ENCODE measurements around the gene COLGALT1.

The COLGALT1 gene

DNA sequence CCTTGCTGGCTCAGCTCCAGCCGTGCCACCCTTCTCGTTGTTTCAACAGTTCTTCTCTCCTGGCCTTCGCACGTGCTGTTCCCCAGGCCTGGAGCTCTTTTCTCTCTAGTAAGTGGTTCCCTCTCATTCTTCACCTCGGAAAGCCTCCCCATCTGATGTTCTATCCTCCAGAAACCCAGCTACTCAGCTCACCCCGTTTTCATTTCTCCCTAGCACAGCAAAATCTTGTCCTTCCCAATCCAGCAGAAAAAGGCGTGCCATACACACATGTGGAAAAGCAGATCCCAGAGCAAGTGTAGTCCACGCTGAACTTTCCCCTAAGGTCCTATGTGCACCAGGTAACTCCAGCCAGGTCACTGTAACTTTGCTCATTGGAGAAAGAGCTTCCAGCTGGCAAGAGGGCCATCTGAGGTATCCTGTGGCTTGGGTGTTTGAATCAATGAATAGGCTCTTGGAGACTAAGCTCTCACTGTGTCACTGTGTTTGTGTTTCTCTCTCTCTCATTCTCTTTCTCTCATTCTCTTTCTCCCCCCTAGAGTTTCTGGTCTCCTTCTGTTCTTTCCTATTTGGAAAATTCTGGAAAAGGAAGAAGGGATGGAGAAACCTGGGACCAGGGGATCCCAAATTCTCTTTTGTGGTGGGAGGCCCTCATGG lies 49.0 kb downstream of the COLGALT1 start:
- Histone ChIP-seq H3K36me3 (ENCODE audit: control insufficient read depth in 2 of 2, insufficient read depth in 2 of 2, low read length in 2 of 2) (no peaks in the 10 kb centered on the region), H3K9ac (ENCODE audit: low read depth in 1 of 2, low read length in 2 of 2) (no peak overlapping the region), H3K4me3 (ENCODE audit: low read length in 2 of 2) (no peak overlapping the region), H3K9me3 (ENCODE audit: control insufficient read depth in 2 of 2, low read length in 2 of 2) (no peaks in the 10 kb centered on the region), H3K27ac (ENCODE audit: low read depth in 2 of 2, low read length in 2 of 2) (no peak overlapping the region), H3K4me1 (ENCODE audit: control insufficient read depth in 2 of 2, insufficient read depth in 2 of 2, low read length in 2 of 2) (peaks cover 2 to 6% of the 10 kb centered on the region in 2 donors), H3K27me3 (ENCODE audit: control insufficient read depth in 2 of 2, insufficient read depth in 2 of 2, low read length in 2 of 2) (peaks cover 3 to 12% of the 10 kb centered on the region in 2 donors)

DNA sequence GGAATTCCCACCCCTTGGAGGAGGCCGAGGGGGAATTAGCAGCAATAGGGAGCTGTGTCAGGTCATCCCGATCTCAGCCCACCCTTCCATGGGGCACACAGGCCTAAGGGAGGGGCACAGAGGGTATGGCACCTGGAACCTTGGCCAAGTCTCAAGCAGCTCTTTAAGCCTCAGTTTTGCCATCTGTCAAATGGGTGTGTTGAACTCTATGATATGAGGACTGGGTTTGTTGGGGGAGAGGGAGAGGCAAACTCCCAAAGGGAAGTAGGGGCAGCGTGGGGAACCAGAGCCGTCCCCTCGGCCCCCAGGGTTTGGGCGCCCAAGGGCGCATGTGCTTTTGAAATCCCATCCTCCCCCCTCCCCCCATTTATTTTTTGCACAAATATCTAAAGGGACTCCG lies 49.7 kb downstream of the COLGALT1 start:
- Histone ChIP-seq H3K9me3 (ENCODE audit: control insufficient read depth in 2 of 2, low read length in 2 of 2) (no peaks in the 10 kb centered on the region), H3K27ac (ENCODE audit: low read depth in 2 of 2, low read length in 2 of 2) (no peak overlapping the region), H3K4me3 (ENCODE audit: low read length in 2 of 2) (no peak overlapping the region), H3K36me3 (ENCODE audit: control insufficient read depth in 2 of 2, insufficient read depth in 2 of 2, low read length in 2 of 2) (no peaks in the 10 kb centered on the region), H3K4me1 (ENCODE audit: control insufficient read depth in 2 of 2, insufficient read depth in 2 of 2, low read length in 2 of 2) (peaks cover 2 to 6% of the 10 kb centered on the region in 2 donors), H3K27me3 (ENCODE audit: control insufficient read depth in 2 of 2, insufficient read depth in 2 of 2, low read length in 2 of 2) (peaks cover 3 to 12% of the 10 kb centered on the region in 2 donors), H3K9ac (ENCODE audit: low read depth in 1 of 2, low read length in 2 of 2) (no peak overlapping the region)

DNA sequence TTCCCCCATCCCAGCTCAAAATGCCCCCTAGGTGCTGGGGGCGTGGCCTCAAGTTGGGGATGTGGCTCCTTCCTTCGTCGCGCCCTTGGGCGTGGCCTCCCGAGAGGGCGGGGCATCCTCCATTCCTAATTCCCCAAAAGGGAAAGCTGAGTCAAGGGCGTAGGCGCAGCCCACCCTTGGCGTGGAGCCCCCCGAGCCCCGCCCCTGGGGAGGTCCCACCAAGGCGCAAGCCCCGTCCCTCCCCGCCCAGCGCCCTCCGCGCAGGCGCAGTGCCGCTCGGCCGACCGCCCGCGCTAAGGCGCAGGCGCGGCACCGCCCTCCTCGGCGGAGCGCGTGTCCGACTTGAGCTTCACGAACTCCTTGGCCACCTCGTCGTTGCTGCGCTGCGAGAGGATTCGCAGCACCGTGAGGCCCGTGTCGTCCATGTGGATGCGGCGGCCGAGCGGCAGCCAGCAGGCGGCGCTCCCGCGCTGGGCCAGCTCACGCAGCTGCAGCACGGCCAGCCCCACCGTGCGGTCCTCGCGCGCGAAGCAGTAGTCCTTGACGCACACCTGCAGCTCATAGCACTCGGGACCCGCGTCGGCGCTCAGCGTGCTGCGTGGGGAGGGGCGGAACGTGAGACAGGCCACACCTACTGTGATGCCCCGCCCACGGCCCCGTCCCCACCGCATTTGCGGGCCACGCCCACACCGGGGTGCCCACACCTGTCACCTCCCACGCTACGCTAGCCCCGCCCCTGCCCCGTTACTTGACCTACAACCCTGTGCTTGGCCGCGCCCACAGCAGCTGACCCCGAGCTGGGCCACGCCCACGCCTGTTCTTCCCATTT lies 50.5 kb downstream of the COLGALT1 start:
- peak overlapping the region; percentile 37 to 57 for H3K4me3 ChIP-seq (ENCODE audit: low read length in 2 of 2)
- H3K4me1 ChIP-seq (ENCODE audit: control insufficient read depth in 2 of 2, insufficient read depth in 2 of 2, low read length in 2 of 2), result peaks cover 2 to 6% of the 10 kb centered on the region in 2 donors
- no peak overlapping the region for H3K9ac ChIP-seq (ENCODE audit: low read depth in 1 of 2, low read length in 2 of 2)
- peak overlapping the region; percentile 14 to 65 for H3K27ac ChIP-seq (ENCODE audit: low read depth in 2 of 2, low read length in 2 of 2)
- no peaks in the 10 kb centered on the region for H3K9me3 ChIP-seq (ENCODE audit: control insufficient read depth in 2 of 2, low read length in 2 of 2)
- H3K27me3 ChIP-seq (ENCODE audit: control insufficient read depth in 2 of 2, insufficient read depth in 2 of 2, low read length in 2 of 2), result peaks cover 3 to 12% of the 10 kb centered on the region in 2 donors
- no peaks in the 10 kb centered on the region for H3K36me3 ChIP-seq (ENCODE audit: control insufficient read depth in 2 of 2, insufficient read depth in 2 of 2, low read length in 2 of 2)

GRCh38 chr19:17606590-17607185 lies 51.2 kb downstream of the COLGALT1 start:
- Histone ChIP-seq H3K36me3 (ENCODE audit: control insufficient read depth in 2 of 2, insufficient read depth in 2 of 2, low read length in 2 of 2) (no peaks in the 10 kb centered on the region), H3K4me3 (ENCODE audit: low read length in 2 of 2) (peak overlapping the region in 1 of 2 donors; percentile 57), H3K9ac (ENCODE audit: low read depth in 1 of 2, low read length in 2 of 2) (no peak overlapping the region), H3K27me3 (ENCODE audit: control insufficient read depth in 2 of 2, insufficient read depth in 2 of 2, low read length in 2 of 2) (peaks cover 3 to 12% of the 10 kb centered on the region in 2 donors), H3K9me3 (ENCODE audit: control insufficient read depth in 2 of 2, low read length in 2 of 2) (no peaks in the 10 kb centered on the region), H3K4me1 (ENCODE audit: control insufficient read depth in 2 of 2, insufficient read depth in 2 of 2, low read length in 2 of 2) (peaks cover 2 to 6% of the 10 kb centered on the region in 2 donors), H3K27ac (ENCODE audit: low read depth in 2 of 2, low read length in 2 of 2) (no peak overlapping the region)

DNA sequence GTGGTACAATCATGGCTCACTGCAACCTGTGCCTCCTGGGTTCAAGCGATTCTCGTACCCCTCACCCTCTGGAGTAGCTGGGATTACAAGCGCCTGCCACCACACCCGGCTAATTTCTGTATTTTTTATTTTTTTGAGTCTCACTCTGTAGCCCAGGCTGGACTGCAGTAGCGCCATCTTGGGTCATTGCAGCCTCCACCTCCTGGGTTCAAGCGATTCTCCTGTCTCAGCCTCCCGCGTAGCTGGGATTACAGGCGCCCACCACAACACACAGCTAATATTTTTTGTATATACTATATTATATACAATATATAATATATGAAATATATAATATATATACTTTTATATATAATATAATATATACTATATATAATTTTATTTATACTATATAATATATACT lies 52.5 kb downstream of the COLGALT1 start:
- Histone ChIP-seq H3K27ac (ENCODE audit: low read depth in 2 of 2, low read length in 2 of 2) (no peak overlapping the region), H3K9ac (ENCODE audit: low read depth in 1 of 2, low read length in 2 of 2) (no peak overlapping the region), H3K4me1 (ENCODE audit: control insufficient read depth in 2 of 2, insufficient read depth in 2 of 2, low read length in 2 of 2) (peaks cover 2 to 6% of the 10 kb centered on the region in 2 donors), H3K9me3 (ENCODE audit: control insufficient read depth in 2 of 2, low read length in 2 of 2) (no peaks in the 10 kb centered on the region), H3K36me3 (ENCODE audit: control insufficient read depth in 2 of 2, insufficient read depth in 2 of 2, low read length in 2 of 2) (no peaks in the 10 kb centered on the region), H3K27me3 (ENCODE audit: control insufficient read depth in 2 of 2, insufficient read depth in 2 of 2, low read length in 2 of 2) (peaks cover 0 to 6% of the 10 kb centered on the region in 2 donors), H3K4me3 (ENCODE audit: low read length in 2 of 2) (no peak overlapping the region)

DNA sequence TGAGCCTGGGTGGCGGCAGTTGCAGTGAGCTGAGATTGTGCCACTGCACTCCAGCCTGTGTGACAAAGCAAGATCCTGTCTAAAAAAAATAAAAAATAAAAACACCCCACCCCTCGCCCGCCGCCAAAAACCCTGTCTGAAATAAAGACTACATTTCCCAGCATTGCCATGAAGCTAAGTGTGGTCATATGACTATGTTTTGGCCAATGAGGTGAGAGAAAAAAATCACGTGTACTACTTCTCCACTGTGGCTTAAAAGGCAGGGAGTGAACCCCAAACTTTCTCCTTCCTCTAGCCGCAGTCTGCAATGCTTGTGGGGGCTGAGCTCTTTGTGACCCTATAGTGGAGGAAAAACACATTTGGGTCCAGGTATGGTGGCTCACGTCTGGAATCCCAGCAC lies 54.9 kb downstream of the COLGALT1 start:
- Histone ChIP-seq H3K9me3 (ENCODE audit: control insufficient read depth in 2 of 2, low read length in 2 of 2) (no peaks in the 10 kb centered on the region), H3K27me3 (ENCODE audit: control insufficient read depth in 2 of 2, insufficient read depth in 2 of 2, low read length in 2 of 2) (peaks cover 0 to 5% of the 10 kb centered on the region in 2 donors), H3K27ac (ENCODE audit: low read depth in 2 of 2, low read length in 2 of 2) (no peak overlapping the region)

DNA sequence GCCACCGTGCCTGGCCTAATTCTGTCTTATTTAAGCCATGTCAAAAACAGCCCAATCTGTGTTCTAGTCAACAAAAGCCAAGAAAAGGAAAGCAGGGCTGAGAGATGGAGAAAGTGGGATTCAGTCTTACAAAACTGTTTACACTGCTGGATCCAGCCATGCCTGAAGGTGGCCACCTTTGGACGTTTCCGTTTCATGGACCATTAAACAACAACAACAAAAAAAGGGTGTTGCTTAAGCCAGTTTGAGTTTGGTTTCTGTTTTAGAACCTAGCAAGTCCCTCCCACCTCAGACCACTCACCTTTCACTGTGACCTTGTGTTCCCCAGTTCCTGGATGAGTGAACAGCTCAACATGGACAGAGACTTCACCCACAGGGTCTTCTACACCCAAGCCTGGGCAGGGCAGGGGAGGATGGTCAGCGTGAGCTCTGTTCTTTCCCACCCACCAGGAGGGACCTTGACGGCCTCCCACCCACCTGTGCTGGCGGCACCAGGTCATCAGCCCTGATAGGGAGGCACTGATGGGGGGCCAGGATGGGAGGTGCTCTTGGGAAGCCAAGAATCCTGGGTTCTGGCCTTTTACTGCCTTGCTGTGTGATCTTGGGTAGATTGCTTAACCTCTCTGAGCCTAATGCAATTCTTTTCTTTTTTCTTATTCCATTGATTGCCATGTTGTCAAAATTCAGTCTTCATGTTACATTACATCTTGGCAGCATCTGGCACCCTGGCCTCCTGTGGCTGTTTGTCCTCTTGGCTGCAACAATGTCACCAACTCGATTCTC lies 56.2 kb downstream of the COLGALT1 start:
- H3K36me3 ChIP-seq (ENCODE audit: control insufficient read depth in 2 of 2, insufficient read depth in 2 of 2, low read length in 2 of 2), result no peaks in the 10 kb centered on the region
- no peaks in the 10 kb centered on the region for H3K9me3 ChIP-seq (ENCODE audit: control insufficient read depth in 2 of 2, low read length in 2 of 2)
- H3K9ac ChIP-seq (ENCODE audit: low read depth in 1 of 2, low read length in 2 of 2), result no peak overlapping the region
- H3K4me1 ChIP-seq (ENCODE audit: control insufficient read depth in 2 of 2, insufficient read depth in 2 of 2, low read length in 2 of 2), result no peaks in the 10 kb centered on the region
- H3K27ac ChIP-seq (ENCODE audit: low read depth in 2 of 2, low read length in 2 of 2), result no peak overlapping the region
- no peak overlapping the region for H3K4me3 ChIP-seq (ENCODE audit: low read length in 2 of 2)
- H3K27me3 ChIP-seq (ENCODE audit: control insufficient read depth in 2 of 2, insufficient read depth in 2 of 2, low read length in 2 of 2), result peaks cover 0 to 7% of the 10 kb centered on the region in 2 donors

More for the DNA sequence above, 54.9 kb downstream of the COLGALT1 start:
- Histone ChIP-seq H3K36me3 (ENCODE audit: control insufficient read depth in 2 of 2, insufficient read depth in 2 of 2, low read length in 2 of 2) (no peaks in the 10 kb centered on the region), H3K4me1 (ENCODE audit: control insufficient read depth in 2 of 2, insufficient read depth in 2 of 2, low read length in 2 of 2) (peaks cover 2 to 6% of the 10 kb centered on the region in 2 donors), H3K9ac (ENCODE audit: low read depth in 1 of 2, low read length in 2 of 2) (no peak overlapping the region), H3K4me3 (ENCODE audit: low read length in 2 of 2) (no peak overlapping the region)

GRCh38 chr19:17614476-17614875 lies 59.0 kb downstream of the COLGALT1 start:
- Histone ChIP-seq H3K9ac (ENCODE audit: low read depth in 1 of 2, low read length in 2 of 2) (no peak overlapping the region), H3K27ac (ENCODE audit: low read depth in 2 of 2, low read length in 2 of 2) (no peak overlapping the region), H3K4me3 (ENCODE audit: low read length in 2 of 2) (no peak overlapping the region), H3K4me1 (ENCODE audit: control insufficient read depth in 2 of 2, insufficient read depth in 2 of 2, low read length in 2 of 2) (no peaks in the 10 kb centered on the region), H3K27me3 (ENCODE audit: control insufficient read depth in 2 of 2, insufficient read depth in 2 of 2, low read length in 2 of 2) (peaks cover 5% of the 10 kb centered on the region in 2 donors), H3K9me3 (ENCODE audit: control insufficient read depth in 2 of 2, low read length in 2 of 2) (no peaks in the 10 kb centered on the region), H3K36me3 (ENCODE audit: control insufficient read depth in 2 of 2, insufficient read depth in 2 of 2, low read length in 2 of 2) (no peaks in the 10 kb centered on the region)

DNA sequence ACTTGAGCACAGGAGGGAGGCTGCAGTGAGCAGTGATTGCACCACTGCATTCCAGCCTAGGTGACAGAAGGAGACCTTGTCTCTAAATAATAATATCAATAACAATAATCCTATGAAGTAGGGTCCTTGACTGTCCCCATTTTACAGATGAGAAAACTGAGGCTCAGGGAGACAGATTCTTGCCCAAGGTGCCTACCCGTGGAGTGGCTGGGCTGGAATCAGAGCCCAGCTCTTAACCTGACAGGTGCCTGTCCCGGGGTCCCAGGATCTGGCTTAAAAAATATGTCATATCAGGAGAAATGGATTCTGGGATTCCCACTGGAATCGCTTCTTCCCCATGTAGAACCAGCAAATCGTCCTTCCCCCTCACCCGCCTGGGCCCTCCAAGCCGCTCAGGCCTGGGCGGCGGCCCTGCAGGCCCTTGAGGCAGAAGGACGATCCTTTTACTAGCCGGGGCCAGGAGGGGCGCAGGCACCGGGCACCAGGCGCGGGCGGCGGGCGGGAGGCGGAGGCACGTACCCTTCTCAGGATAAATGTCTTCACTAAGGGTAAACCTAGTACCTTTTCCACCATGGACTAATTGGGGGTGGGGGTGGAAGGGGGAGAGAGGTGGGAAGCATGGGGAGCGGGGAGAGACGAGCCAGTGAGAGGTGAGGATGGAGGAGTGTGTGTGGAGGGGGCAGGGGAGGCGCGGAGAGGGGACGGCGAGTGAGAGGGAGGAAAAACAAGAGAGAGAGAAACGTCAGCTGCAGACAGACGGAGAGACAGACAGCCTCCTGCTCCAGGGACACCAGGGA lies 60.6 kb downstream of the COLGALT1 start:
- no peak overlapping the region for H3K27ac ChIP-seq (ENCODE audit: low read depth in 2 of 2, low read length in 2 of 2)
- H3K9me3 ChIP-seq (ENCODE audit: control insufficient read depth in 2 of 2, low read length in 2 of 2), result no peaks in the 10 kb centered on the region
- H3K9ac ChIP-seq (ENCODE audit: low read depth in 1 of 2, low read length in 2 of 2), result no peak overlapping the region
- no peaks in the 10 kb centered on the region for H3K36me3 ChIP-seq (ENCODE audit: control insufficient read depth in 2 of 2, insufficient read depth in 2 of 2, low read length in 2 of 2)
- H3K27me3 ChIP-seq (ENCODE audit: control insufficient read depth in 2 of 2, insufficient read depth in 2 of 2, low read length in 2 of 2), result peaks cover 5% of the 10 kb centered on the region in 2 donors
- no peaks in the 10 kb centered on the region for H3K4me1 ChIP-seq (ENCODE audit: control insufficient read depth in 2 of 2, insufficient read depth in 2 of 2, low read length in 2 of 2)
- H3K4me3 ChIP-seq (ENCODE audit: low read length in 2 of 2), result peak overlapping the region in 1 of 2 donors; percentile 30

Measured in mucosa of rectum (tissue), 2 donors.